Stomach (tissue), 4 donors: ENCODE measurements around the gene STK11IP.

Experiments used
- POLR2A ChIP-seq, 4 donors: fragments of 450-650 bp; IDR thresholded peaks; one replicate each; pipeline ENCODE4 v1.6.1; 2016; ENCODE audit warnings: antibody characterized with exemption in 4 of 4, control low read depth in 2 of 4, mild to moderate bottlenecking in 1 of 4, moderate library complexity in 1 of 4
- POLR2AphosphoS5 ChIP-seq, 3 donors: sonication (generic); formaldehyde crosslinking; IDR thresholded peaks; one replicate each; pipeline ENCODE4 v1.6.1; 2016; ENCODE audit warnings: antibody characterized with exemption in 3 of 3
- TF ChIP-seq, protein P1 (sequence below), 7 experiments: fragments of 450-650 bp in 4 of 7; fragments of 200-600 bp in 3 of 7; sonication (generic) in 3 of 7; IDR thresholded peaks; one replicate each; pipeline ENCODE4 v1.5.1; 2016 to 2019; ENCODE audit warnings: antibody characterized with exemption in 7 of 7, control low read depth in 2 of 7, mild to moderate bottlenecking in 1 of 7

DNA sequence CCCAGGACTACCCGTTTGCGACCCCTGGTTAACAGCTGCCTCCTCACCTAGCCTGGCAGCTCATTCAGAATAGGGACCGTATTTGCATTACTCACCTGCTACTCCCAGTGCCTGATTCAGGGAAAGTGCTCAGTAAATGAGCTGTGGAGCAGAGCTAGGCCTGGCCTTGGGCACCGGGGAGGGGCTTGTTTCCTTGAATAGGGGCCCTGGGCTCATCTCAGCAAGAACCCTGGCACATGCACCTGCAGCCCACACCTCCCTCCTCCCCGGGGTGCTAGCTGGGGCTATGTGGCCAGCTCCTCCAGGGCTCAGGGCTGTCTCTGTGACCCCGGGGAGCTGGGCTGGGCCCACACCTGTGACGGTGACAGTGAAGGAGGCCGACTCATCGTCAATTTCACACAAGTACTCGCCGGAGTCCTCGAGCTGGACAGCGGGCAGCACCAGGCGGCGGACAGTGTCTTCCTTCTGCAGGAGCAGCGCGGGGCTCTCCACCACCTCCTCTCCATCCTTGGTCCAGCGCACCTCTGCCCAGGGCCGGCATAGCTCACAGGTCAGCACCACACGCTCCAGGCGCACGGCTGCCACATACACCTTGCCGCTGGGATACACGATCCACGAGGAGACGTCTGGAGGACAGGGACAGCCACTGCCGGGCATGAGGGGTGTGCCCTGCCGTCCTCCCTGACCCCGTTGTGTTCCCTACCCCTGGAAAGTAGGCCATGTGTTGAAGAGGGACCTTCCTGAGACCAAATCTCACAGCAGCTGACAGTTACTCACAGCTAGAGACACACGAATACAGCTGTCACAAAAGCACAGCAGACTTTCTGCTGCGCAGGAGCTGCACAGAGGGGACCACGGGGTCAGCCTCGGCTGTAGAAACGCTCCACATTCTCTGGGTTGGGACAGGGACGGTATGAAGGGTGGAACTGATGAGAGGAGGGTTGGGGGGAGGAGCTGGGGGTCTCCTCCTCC, 35.3 kb upstream of the STK11IP start:
- TF ChIP-seq, protein P1, sequence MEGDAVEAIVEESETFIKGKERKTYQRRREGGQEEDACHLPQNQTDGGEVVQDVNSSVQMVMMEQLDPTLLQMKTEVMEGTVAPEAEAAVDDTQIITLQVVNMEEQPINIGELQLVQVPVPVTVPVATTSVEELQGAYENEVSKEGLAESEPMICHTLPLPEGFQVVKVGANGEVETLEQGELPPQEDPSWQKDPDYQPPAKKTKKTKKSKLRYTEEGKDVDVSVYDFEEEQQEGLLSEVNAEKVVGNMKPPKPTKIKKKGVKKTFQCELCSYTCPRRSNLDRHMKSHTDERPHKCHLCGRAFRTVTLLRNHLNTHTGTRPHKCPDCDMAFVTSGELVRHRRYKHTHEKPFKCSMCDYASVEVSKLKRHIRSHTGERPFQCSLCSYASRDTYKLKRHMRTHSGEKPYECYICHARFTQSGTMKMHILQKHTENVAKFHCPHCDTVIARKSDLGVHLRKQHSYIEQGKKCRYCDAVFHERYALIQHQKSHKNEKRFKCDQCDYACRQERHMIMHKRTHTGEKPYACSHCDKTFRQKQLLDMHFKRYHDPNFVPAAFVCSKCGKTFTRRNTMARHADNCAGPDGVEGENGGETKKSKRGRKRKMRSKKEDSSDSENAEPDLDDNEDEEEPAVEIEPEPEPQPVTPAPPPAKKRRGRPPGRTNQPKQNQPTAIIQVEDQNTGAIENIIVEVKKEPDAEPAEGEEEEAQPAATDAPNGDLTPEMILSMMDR (IDR thresholded peaks at IDR 0.05) = no peak
- TF ChIP-seq POLR2AphosphoS5 (IDR thresholded peaks at IDR 0.05) (no peak), POLR2A (IDR thresholded peaks at IDR 0.05) (no peak)
